ENCODE results near the gene CXCL14.

The CXCL14 gene

GRCh38 chr5:135557076-135557838 lies 21.5 kb downstream of the CXCL14 start:
- TF ChIP-seq, protein P1, sequence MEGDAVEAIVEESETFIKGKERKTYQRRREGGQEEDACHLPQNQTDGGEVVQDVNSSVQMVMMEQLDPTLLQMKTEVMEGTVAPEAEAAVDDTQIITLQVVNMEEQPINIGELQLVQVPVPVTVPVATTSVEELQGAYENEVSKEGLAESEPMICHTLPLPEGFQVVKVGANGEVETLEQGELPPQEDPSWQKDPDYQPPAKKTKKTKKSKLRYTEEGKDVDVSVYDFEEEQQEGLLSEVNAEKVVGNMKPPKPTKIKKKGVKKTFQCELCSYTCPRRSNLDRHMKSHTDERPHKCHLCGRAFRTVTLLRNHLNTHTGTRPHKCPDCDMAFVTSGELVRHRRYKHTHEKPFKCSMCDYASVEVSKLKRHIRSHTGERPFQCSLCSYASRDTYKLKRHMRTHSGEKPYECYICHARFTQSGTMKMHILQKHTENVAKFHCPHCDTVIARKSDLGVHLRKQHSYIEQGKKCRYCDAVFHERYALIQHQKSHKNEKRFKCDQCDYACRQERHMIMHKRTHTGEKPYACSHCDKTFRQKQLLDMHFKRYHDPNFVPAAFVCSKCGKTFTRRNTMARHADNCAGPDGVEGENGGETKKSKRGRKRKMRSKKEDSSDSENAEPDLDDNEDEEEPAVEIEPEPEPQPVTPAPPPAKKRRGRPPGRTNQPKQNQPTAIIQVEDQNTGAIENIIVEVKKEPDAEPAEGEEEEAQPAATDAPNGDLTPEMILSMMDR (conservative IDR thresholded peaks at IDR 0.05; ENCODE audit: low read depth, low read length), result no peak
- no peak overlapping the region for H3K4me3 ChIP-seq (ENCODE audit: low read length)
- no peak for DNase-seq (ENCODE audit: low read depth)

- DNase-seq (ENCODE audit: low read depth), result no peak
- H3K4me3 ChIP-seq (ENCODE audit: low read length), result no peak overlapping the region
- TF ChIP-seq, protein P1 (conservative IDR thresholded peaks at IDR 0.05; ENCODE audit: low read depth, low read length), result no peak
These were observed 22.2 kb downstream of the CXCL14 start for GRCh38 chr5:135556620-135557019.

DNA sequence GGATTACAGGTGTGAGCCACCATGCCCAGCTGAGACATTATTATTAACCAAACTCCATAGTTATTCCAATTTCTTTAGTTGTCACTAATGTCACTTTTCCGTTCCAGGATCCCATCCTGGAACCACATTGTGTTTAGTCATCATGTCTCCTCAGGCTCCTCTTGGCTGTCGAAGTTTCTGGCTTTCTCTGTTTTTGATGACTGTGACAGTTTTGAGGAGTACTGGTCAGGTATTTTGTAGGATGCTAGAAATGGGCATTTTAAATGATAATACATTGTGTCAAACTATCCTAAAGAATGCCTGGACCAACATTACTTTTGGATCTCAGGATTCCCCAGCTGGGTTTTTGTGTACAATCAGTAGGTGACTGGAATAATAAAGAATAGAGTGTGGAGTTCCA lies 23.3 kb downstream of the CXCL14 start:
- no peak overlapping the region for H3K4me3 ChIP-seq (ENCODE audit: low read length)
- DNase-seq (ENCODE audit: low read depth), result no peak
- TF ChIP-seq, protein P1 (conservative IDR thresholded peaks at IDR 0.05; ENCODE audit: low read depth, low read length), result no peak

DNA sequence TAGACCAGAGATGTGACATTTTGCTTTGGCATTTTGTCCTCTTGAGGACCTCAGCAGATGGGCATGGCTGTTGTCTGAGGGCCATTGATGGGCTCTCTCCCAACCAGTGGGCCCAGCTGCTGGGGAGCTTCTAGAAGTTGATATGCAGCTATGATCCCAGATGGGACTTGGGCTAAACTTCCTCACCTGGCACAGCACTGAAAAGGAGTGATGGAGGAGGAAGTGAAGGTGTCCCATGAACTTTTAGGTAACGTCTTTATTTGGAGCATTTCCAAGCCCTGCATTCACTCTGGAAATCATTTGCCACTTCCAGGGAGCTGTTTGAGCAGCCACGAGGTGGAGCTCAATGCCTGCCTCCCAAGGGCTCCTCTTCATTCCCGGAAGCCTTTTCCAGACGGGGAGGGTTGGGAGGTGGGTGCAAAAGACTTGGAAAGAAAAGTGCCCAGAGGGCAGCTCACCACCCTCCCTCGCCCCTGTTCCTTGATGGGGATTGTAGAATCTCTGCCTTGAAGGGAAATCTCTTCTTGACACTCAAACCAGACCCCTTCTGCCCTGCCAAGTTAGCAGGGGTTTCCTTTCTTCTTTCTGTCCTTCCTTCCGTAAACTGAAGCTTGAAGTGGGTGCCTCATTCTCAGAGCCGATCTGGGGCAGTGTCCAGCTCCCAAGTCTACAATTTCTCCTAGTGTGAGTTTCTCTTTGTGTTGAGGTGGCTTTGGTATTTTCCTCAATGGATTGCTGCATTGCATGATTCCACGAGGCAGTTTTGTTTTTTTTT lies 24.9 kb downstream of the CXCL14 start:
- H3K4me3 ChIP-seq (ENCODE audit: low read length), result no peak overlapping the region
- DNase-seq (ENCODE audit: low read depth), result no peak
- TF ChIP-seq, protein P1 (conservative IDR thresholded peaks at IDR 0.05; ENCODE audit: low read depth, low read length), result peak; percentile 67

- no peak for DNase-seq (ENCODE audit: low read depth)
- TF ChIP-seq, protein P1 (conservative IDR thresholded peaks at IDR 0.05; ENCODE audit: low read depth, low read length), result peak; percentile 83
- no peak overlapping the region for H3K4me3 ChIP-seq (ENCODE audit: low read length)
These were observed 27.0 kb downstream of the CXCL14 start for GRCh38 chr5:135551593-135552447.

DNA sequence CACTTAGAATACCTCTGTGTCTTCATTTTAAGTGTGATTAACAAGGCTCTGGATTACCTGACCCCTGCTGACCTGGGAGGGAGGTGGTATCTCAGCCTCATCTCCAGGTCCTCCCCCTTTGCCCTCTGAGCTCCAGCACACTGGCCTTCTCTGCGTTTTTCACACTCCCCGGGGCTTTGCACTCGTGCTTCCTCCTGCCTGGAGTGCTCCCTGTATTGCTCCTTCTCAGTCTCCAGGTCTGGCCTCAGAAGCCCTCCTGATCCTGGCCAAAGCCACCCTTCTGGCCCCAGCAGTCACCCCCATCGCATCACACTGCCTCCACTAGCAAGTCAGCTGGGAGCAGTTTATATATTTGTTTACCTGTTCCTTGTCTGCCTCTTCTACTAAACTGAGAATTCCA lies 29.4 kb downstream of the CXCL14 start:
- DNase-seq (ENCODE audit: low read depth), result no peak
- TF ChIP-seq, protein P1 (conservative IDR thresholded peaks at IDR 0.05; ENCODE audit: low read depth, low read length), result no peak
- H3K4me3 ChIP-seq (ENCODE audit: low read length), result no peak overlapping the region
